HepG2 (cell line): ENCODE measurements around the gene ESR1. TPM values are rescaled to one million over a fixed set of nuclear protein-coding genes. Genes with fewer than 3 reads are reported as not detected.

Experiments used
- ATAC-seq: fragments of 200-7000 bp; cut with Tn5 transposase; 3 replicates; pipeline ENCODE4 v1.9.1; 2020; ENCODE audit warnings: mild to moderate bottlenecking, moderate library complexity
- BruUV-seq: library from RNA; stranded (reverse); fragments of 400-500 nt; replicated peaks from 2 replicates; lab custom pipeline; 2021; lab: Mats Ljungman, UMichigan
- CTCF ChIA-PET: fragments of 300-600 bp; formaldehyde crosslinking; extraction: SDS; loops from one replicate; lab custom pipeline; 2021; ENCODE audit warnings: low total read pairs, inconsistent platforms, low intra/inter-chr PET ratio; lab: Yijun Ruan, JAX
- POLR2A ChIA-PET: fragments of 350-600 bp; sonication (Branson Sonifier 250); formaldehyde crosslinking; loops from one replicate; lab custom pipeline; 2020; ENCODE audit warnings: antibody characterized with exemption, inconsistent platforms; lab: Yijun Ruan, JAX
- DNase-seq: peaks from one replicate; pipeline ENCODE4 v3.0.0-alpha.2; 2015; ENCODE audit warnings: low spot score
- FAIRE-seq: peaks from 3 replicates; lab custom pipeline; 2011; peaks lifted over from hg19 to GRCh38; lab: Jason Lieb, UNC
- H2AFZ ChIP-seq: one replicate; pipeline ENCODE4 v1.6.1; 2011; ENCODE audit warnings: low read length, inconsistent platforms
- H3K27ac ChIP-seq: fragments of 300-600 bp; 3 replicates; pipeline ENCODE4 v1.8.0; 2011; ENCODE audit warnings: mixed run types, mild to moderate bottlenecking, mixed read lengths, low read length, inconsistent platforms; ENCODE audit not compliant: insufficient read depth; ENCODE audit errors: extremely low read length
- H3K27me3 ChIP-seq, 2 experiments: fragments of 200-600 bp in 1 of 2; 2 replicates in 1 of 2; 3 replicates in 1 of 2; pipeline versions ENCODE4 v1.6.0 to v1.8.0; 2011; ENCODE audit warnings: low read length in 2 of 2, mild to moderate bottlenecking in 2 of 2, moderate library complexity in 2 of 2, inconsistent platforms in 1 of 2; ENCODE audit not compliant: insufficient read depth in 2 of 2, control insufficient read depth in 1 of 2
- H3K36me3 ChIP-seq, 2 experiments: fragments of 200-600 bp in 1 of 2; replicated peaks in 1 of 2; 2 replicates in 1 of 2; 3 replicates in 1 of 2; pipeline versions ENCODE4 v1.5.1 to v1.8.0; 2011; ENCODE audit warnings: low read length in 2 of 2, inconsistent platforms in 1 of 2; ENCODE audit not compliant: insufficient read depth in 2 of 2, control insufficient read depth in 1 of 2
- H3K4me1 ChIP-seq: 2 replicates; pipeline ENCODE4 v1.5.1; 2012; ENCODE audit warnings: low read length, inconsistent platforms; ENCODE audit not compliant: insufficient read depth
- H3K4me2 ChIP-seq: 2 replicates; pipeline ENCODE4 v1.6.0; 2011; ENCODE audit warnings: low read depth, low read length, inconsistent platforms
- H3K4me3 ChIP-seq, 3 experiments: fragments of 200-600 bp in 1 of 3; sonication (generic), shearing (Covaris generic) in 1 of 3; replicated peaks in 1 of 3; 2 replicates each; pipeline ENCODE4 v1.5.1; 2011 to 2016; ENCODE audit warnings: low read length in 3 of 3, inconsistent platforms in 2 of 3, low read depth in 2 of 3, mild to moderate bottlenecking in 2 of 3, control low read depth in 1 of 3, mixed read lengths in 1 of 3; ENCODE audit not compliant: insufficient read depth in 1 of 3
- H3K79me2 ChIP-seq: one replicate; pipeline ENCODE4 v1.6.1; 2011; ENCODE audit warnings: low read length, inconsistent platforms; ENCODE audit not compliant: insufficient read depth
- H3K9ac ChIP-seq: 2 replicates; pipeline ENCODE4 v1.6.0; 2011; ENCODE audit warnings: mild to moderate bottlenecking, low read depth, low read length, inconsistent platforms; ENCODE audit not compliant: insufficient read depth
- H3K9me3 ChIP-seq: 2 replicates; pipeline ENCODE4 v1.5.1; 2012; ENCODE audit warnings: mild to moderate bottlenecking, low read length
- H4K20me1 ChIP-seq: 2 replicates; pipeline ENCODE4 v1.6.0; 2011; ENCODE audit warnings: inconsistent platforms, mild to moderate bottlenecking, low read length, moderate library complexity; ENCODE audit not compliant: insufficient read depth
- ARNT2 ChIP-seq: sonication (generic); formaldehyde crosslinking; IDR thresholded peaks from 2 replicates; pipeline ENCODE4 v1.8.0; 2022; ENCODE audit warnings: mild to moderate bottlenecking, low read depth, missing genetic modification reagents, moderate library complexity
- CTCF ChIP-seq: sonication (generic); formaldehyde crosslinking; IDR thresholded peaks from 2 replicates; pipeline ENCODE4 v1.5.0; 2020; ENCODE audit warnings: mild to moderate bottlenecking, missing genetic modification reagents, moderate library complexity
- DBP ChIP-seq: sonication (generic); formaldehyde crosslinking; IDR thresholded peaks from 2 replicates; pipeline ENCODE4 v1.4.0; 2020; ENCODE audit warnings: missing genetic modification reagents; ENCODE audit errors: not compliant biosample characterization
- GATAD2A ChIP-seq: IDR thresholded peaks from 2 replicates; pipeline ENCODE4 v1.6.1; 2016
- MAFF ChIP-seq: IDR thresholded peaks from 2 replicates; pipeline ENCODE4 v1.6.1; 2011; ENCODE audit warnings: low read depth, low read length, improper control_type of control experiment
- MATR3 ChIP-seq: sonication (generic); formaldehyde crosslinking; IDR thresholded peaks from 2 replicates; pipeline ENCODE4 v1.4.0; 2020; ENCODE audit warnings: missing genetic modification reagents
- NBN ChIP-seq: fragments of 450-650 bp; conservative IDR thresholded peaks from 2 replicates; pipeline ENCODE4 v1.6.1; 2017
- RAD21 ChIP-seq: fragments of 450-650 bp; formaldehyde crosslinking; IDR thresholded peaks from 2 replicates; pipeline ENCODE4 v1.5.0; 2020; ENCODE audit warnings: mild to moderate bottlenecking
- REL ChIP-seq: sonication (generic); formaldehyde crosslinking; conservative IDR thresholded peaks from 2 replicates; pipeline ENCODE4 v1.8.0; 2022; ENCODE audit warnings: mild to moderate bottlenecking, missing genetic modification reagents, moderate library complexity
- SETDB1 ChIP-seq: sonication (generic); formaldehyde crosslinking; IDR thresholded peaks from 2 replicates; pipeline ENCODE4 v1.5.1; 2020; ENCODE audit warnings: missing genetic modification reagents, mild to moderate bottlenecking, borderline replicate concordance
- ZFP36L1 ChIP-seq: sonication (generic); formaldehyde crosslinking; IDR thresholded peaks from 2 replicates; pipeline ENCODE4 v1.8.0; 2022; ENCODE audit warnings: mild to moderate bottlenecking, missing genetic modification reagents, moderate library complexity
- ZNF136 ChIP-seq: sonication (generic); formaldehyde crosslinking; IDR thresholded peaks from 2 replicates; pipeline ENCODE4 v1.8.1; 2022; ENCODE audit warnings: low read depth, mild to moderate bottlenecking, moderate library complexity, missing genetic modification reagents
- ZNF256 ChIP-seq: sonication (generic); formaldehyde crosslinking; conservative IDR thresholded peaks from 2 replicates; pipeline ENCODE4 v1.4.0; 2020; ENCODE audit warnings: missing genetic modification reagents
- ZNF639 ChIP-seq: conservative IDR thresholded peaks from 2 replicates; pipeline ENCODE4 v1.6.1; 2018; ENCODE audit warnings: missing genetic modification reagents
- WGBS: methylation state at CpG from one replicate; pipeline ENCODE4 v1.1.6; 2017; ENCODE audit warnings: low lambda C conversion rate; 5-methylcytosine and 5-hydroxymethylcytosine counted together
- in situ Hi-C: cut with HindIII; loops from 2 replicates; pipeline ENCODE4 v1.10.0; 2017; ENCODE audit warnings: low pct_unique_long_range_greater_than_20kb; ENCODE audit not compliant: extremely low pct_ligation_motif_present
- intact Hi-C: fragments of 100-400 bp; cut with micrococcal nuclease; formaldehyde crosslinking; loops from one replicate; pipeline ENCODE4 v1.10.0; 2022; ENCODE audit not compliant: unreplicated experiment
- polyA plus RNA-seq, 8 experiments: library from polyadenylated mRNA; depleted of rRNA in 3 of 8; stranded (reverse) in 7 of 8; unstranded in 1 of 8; fragments of >200 nt; fragmentation: Illumina TruSeq in 4 of 8; extraction: Trizol in 4 of 8; gene quantifications; 2 replicates each; pipeline versions ENCODE4 v1.2.1 to v1.2.3, GENCODE V29; 2011 to 2016; ENCODE audit warnings: low read depth in 4 of 8, missing spikeins in 1 of 8, mixed read lengths in 1 of 8; ENCODE audit not compliant: insufficient read depth in 1 of 8
- total RNA-seq, 5 experiments: library from RNA; depleted of rRNA; stranded (reverse); fragments of >200 nt; fragmentation: Illumina TruSeq; extraction: Trizol; gene quantifications; 2 replicates each; pipeline ENCODE4 v1.2.3, GENCODE V29; 2016; ENCODE audit warnings: low read depth in 1 of 5

Gene ESR1
- total and polyA plus RNA-seq, 2 of the 13 experiments (the other 11 are each of a cell fraction or from before 2014, with no cell fraction given): not detected

GRCh38 chr6:152110886-152111820, 303.7 kb downstream of the ESR1 start (continued):
- peak; percentile 37; the same call in 1 of the 2 replicates for TF ChIP-seq CTCF (CRISPR knock-in tag)
- no peak for TF ChIP-seq REL (CRISPR knock-in tag)
- no peak for TF ChIP-seq ZNF136

GRCh38 chr6:152112491-152113261, 305.2 kb downstream of the ESR1 start:
- Histone ChIP-seq H3K27me3 (peaks cover 2 to 26% of the 10 kb centered on the region in 2 experiments; a peak in 3 of 5 replicates), H4K20me1 (no peaks in the 10 kb centered on the region), H3K9me3 (no peaks in the 10 kb centered on the region), H3K4me3 (no peak overlapping the region), H3K4me1 (peaks cover 11% of the 10 kb centered on the region), H3K4me2 (no peak overlapping the region), H3K79me2 (no peaks in the 10 kb centered on the region), H3K9ac (no peak overlapping the region), H3K36me3 (no peaks in the 10 kb centered on the region), H2AFZ (no peak overlapping the region), H3K27ac (no peak overlapping the region)
- DNase-seq: no peak
- FAIRE-seq: no peak
- BruUV-seq: no TSS peak
- intact Hi-C loops (no loop called here), in situ Hi-C loops (no loop called here)
- POLR2A ChIA-PET: no interaction called here
- CTCF ChIA-PET: no interaction called here
- WGBS: 51% methylated on average over 14 of the region's 15 CpGs
- ATAC-seq: no peak
- TF ChIP-seq DBP (CRISPR knock-in tag) (no peak), ZFP36L1 (CRISPR knock-in tag) (no peak), MATR3 (CRISPR knock-in tag) (no peak), NBN (no peak), ZNF639 (no peak), ZNF256 (no peak), RAD21 (no peak), GATAD2A (no peak), SETDB1 (CRISPR knock-in tag) (no peak), MAFF (no peak), ARNT2 (CRISPR knock-in tag) (no peak)
